ENCODE data around the gene HMCN1.

HMCN1 gene

GRCh38 chr1:185694081-185694480 lies 40.1 kb upstream of the HMCN1 start:
- peaks cover 0 to 6% of the 10 kb centered on the region in 2 experiments for H3K4me1 ChIP-seq (ENCODE audit: control insufficient read depth in 1 of 2, insufficient read depth in 2 of 2, low read length in 2 of 2)
- H3K4ac ChIP-seq (ENCODE audit: low read depth, low read length), result no peak overlapping the region
- H3K4me3 ChIP-seq (ENCODE audit: low read depth, low read length), result no peak overlapping the region
- no peak overlapping the region for H3K18ac ChIP-seq (ENCODE audit: low read length)
- no peaks in the 10 kb centered on the region for H3K27me3 ChIP-seq (ENCODE audit: insufficient read depth, low read length)
- H4K8ac ChIP-seq (ENCODE audit: low read depth, low read length), result no peak overlapping the region
- no peak overlapping the region for H2AFZ ChIP-seq (ENCODE audit: insufficient read depth, low read length, poor library complexity)
- H3K36me3 ChIP-seq (ENCODE audit: control insufficient read depth in 1 of 2, insufficient read depth in 2 of 2, low read length in 2 of 2), result no peaks in the 10 kb centered on the region
- H2AK5ac ChIP-seq (ENCODE audit: low read length), result no peak overlapping the region
- H2BK5ac ChIP-seq (ENCODE audit: low read depth, low read length, poor library complexity), result no peak overlapping the region
- H2BK12ac ChIP-seq (ENCODE audit: low read length), result no peak overlapping the region
- WGBS (ENCODE audit: extremely low coverage, insufficient coverage, insufficient read length), result no CpG with 5 or more reads among the region's 8 CpGs
- H2BK120ac ChIP-seq (ENCODE audit: insufficient read depth, low read length, poor library complexity), result no peak overlapping the region
- no peaks in the 10 kb centered on the region for H3K79me1 ChIP-seq (ENCODE audit: low read length)
- H3K4me2 ChIP-seq (ENCODE audit: low read length), result no peak overlapping the region
- H4K12ac ChIP-seq (ENCODE audit: low read depth, low read length), result no peak overlapping the region
- H3K9ac ChIP-seq (ENCODE audit: low read length), result no peak overlapping the region
- no peak overlapping the region for H4K91ac ChIP-seq (ENCODE audit: low read depth, low read length)
- no peaks in the 10 kb centered on the region for H3K9me3 ChIP-seq (ENCODE audit: insufficient read depth, low read depth, low read length)
- H3K23ac ChIP-seq (ENCODE audit: low read length), result no peak overlapping the region
- no peak overlapping the region for H3K27ac ChIP-seq (ENCODE audit: low read depth, low read length)
- no peaks in the 10 kb centered on the region for H3K79me2 ChIP-seq (ENCODE audit: control insufficient read depth, insufficient read depth, low read length, poor library complexity)
- no peak overlapping the region for H3K14ac ChIP-seq (ENCODE audit: low read length)
- peak in 1 of 2 donors; percentile 12 for DNase-seq

DNA sequence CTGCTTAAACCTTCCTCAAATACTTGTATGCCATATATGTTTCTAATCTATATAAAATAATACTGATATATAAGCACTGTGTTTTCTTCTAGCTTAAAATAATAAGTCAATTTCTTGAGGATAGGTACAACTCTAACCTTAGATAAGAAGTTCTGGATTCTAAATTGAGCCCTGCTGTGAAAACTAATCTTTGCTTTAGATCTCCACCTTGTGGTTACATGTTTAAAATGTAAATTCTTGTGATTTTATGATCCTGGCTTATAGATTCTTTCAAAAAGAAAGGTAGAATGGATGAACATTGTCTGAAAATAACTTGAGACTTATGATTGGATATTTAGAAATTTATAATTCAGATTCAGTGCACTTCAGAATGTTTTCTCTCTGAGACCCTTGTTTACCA lies 38.9 kb upstream of the HMCN1 start:
- Histone ChIP-seq H3K9ac (ENCODE audit: low read length) (no peak overlapping the region), H3K18ac (ENCODE audit: low read length) (no peak overlapping the region), H2BK12ac (ENCODE audit: low read length) (no peak overlapping the region), H2AFZ (ENCODE audit: insufficient read depth, low read length, poor library complexity) (no peak overlapping the region), H4K12ac (ENCODE audit: low read depth, low read length) (no peak overlapping the region), H4K8ac (ENCODE audit: low read depth, low read length) (no peak overlapping the region), H3K23ac (ENCODE audit: low read length) (no peak overlapping the region), H3K9me3 (ENCODE audit: insufficient read depth, low read depth, low read length) (no peaks in the 10 kb centered on the region), H3K4me2 (ENCODE audit: low read length) (no peak overlapping the region), H3K27me3 (ENCODE audit: insufficient read depth, low read length) (no peaks in the 10 kb centered on the region), H2AK5ac (ENCODE audit: low read length) (no peak overlapping the region), H2BK120ac (ENCODE audit: insufficient read depth, low read length, poor library complexity) (no peak overlapping the region), H3K79me1 (ENCODE audit: low read length) (no peaks in the 10 kb centered on the region), H3K4ac (ENCODE audit: low read depth, low read length) (no peak overlapping the region), H3K79me2 (ENCODE audit: control insufficient read depth, insufficient read depth, low read length, poor library complexity) (no peaks in the 10 kb centered on the region), H2BK5ac (ENCODE audit: low read depth, low read length, poor library complexity) (no peak overlapping the region), H3K4me3 (ENCODE audit: low read depth, low read length) (no peak overlapping the region), H3K27ac (ENCODE audit: low read depth, low read length) (no peak overlapping the region), H4K91ac (ENCODE audit: low read depth, low read length) (no peak overlapping the region), H3K4me1 (ENCODE audit: control insufficient read depth in 1 of 2, insufficient read depth in 2 of 2, low read length in 2 of 2) (peaks cover 4 to 12% of the 10 kb centered on the region in 2 experiments), H3K14ac (ENCODE audit: low read length) (no peak overlapping the region), H3K36me3 (ENCODE audit: control insufficient read depth in 1 of 2, insufficient read depth in 2 of 2, low read length in 2 of 2) (no peaks in the 10 kb centered on the region)
- peak in 1 of 2 donors; percentile 39 for DNase-seq

DNA sequence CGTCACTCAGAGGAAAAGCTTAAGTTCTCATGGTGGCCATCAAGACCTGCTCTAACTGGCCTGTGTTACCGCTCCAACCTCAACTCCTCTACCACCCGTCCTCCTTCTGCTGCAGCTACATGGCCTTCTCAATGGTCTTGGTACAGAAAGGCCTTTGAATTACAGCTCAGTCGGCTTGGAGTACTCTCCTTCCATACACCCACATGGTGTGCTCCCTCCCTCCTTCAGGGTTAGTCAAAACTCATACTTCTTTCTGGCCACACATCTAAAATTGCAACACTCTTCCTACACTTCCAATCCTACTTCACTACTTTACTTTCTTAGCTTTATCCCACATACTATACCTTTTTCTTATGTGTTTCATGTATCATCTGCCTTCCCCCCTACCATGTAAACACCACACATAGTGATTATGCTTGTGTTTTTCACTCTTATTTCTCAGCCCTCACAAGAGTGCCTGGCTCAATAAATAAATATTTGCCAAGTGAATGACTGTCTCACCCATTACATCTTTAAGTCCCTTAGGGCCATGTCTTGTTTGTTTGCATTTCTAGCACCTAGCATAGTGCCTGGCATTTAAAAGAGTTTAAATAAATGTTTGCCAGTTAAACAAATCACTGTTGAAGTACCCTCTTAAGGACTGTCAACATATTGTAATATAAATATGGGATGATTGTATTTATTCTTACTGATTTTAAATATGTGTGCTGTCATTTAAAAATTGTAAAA lies 37.6 kb upstream of the HMCN1 start:
- no peak overlapping the region for H2BK5ac ChIP-seq (ENCODE audit: low read depth, low read length, poor library complexity)
- no peak overlapping the region for H3K14ac ChIP-seq (ENCODE audit: low read length)
- peaks cover 9% of the 10 kb centered on the region for H3K79me1 ChIP-seq (ENCODE audit: low read length)
- H3K27me3 ChIP-seq (ENCODE audit: insufficient read depth, low read length), result no peaks in the 10 kb centered on the region
- H3K27ac ChIP-seq (ENCODE audit: low read depth, low read length), result no peak overlapping the region
- no peak overlapping the region for H3K4ac ChIP-seq (ENCODE audit: low read depth, low read length)
- no peak overlapping the region for H3K18ac ChIP-seq (ENCODE audit: low read length)
- no peak overlapping the region for H2AK5ac ChIP-seq (ENCODE audit: low read length)
- WGBS (ENCODE audit: extremely low coverage, insufficient coverage, insufficient read length), result no CpG with 5 or more reads among the region's 4 CpGs
- no peak overlapping the region for H2BK12ac ChIP-seq (ENCODE audit: low read length)
- peaks cover 4% of the 10 kb centered on the region for H3K79me2 ChIP-seq (ENCODE audit: control insufficient read depth, insufficient read depth, low read length, poor library complexity)
- H4K12ac ChIP-seq (ENCODE audit: low read depth, low read length), result no peak overlapping the region
- H3K4me3 ChIP-seq (ENCODE audit: low read depth, low read length), result no peak overlapping the region
- no peak for DNase-seq
- H3K23ac ChIP-seq (ENCODE audit: low read length), result no peak overlapping the region
- H3K4me2 ChIP-seq (ENCODE audit: low read length), result no peak overlapping the region
- no peaks in the 10 kb centered on the region for H3K36me3 ChIP-seq (ENCODE audit: control insufficient read depth in 1 of 2, insufficient read depth in 2 of 2, low read length in 2 of 2)
- H4K8ac ChIP-seq (ENCODE audit: low read depth, low read length), result no peak overlapping the region
- no peak overlapping the region for H2BK120ac ChIP-seq (ENCODE audit: insufficient read depth, low read length, poor library complexity)
- no peak overlapping the region for H2AFZ ChIP-seq (ENCODE audit: insufficient read depth, low read length, poor library complexity)
- no peaks in the 10 kb centered on the region for H3K9me3 ChIP-seq (ENCODE audit: insufficient read depth, low read depth, low read length)
- H4K91ac ChIP-seq (ENCODE audit: low read depth, low read length), result no peak overlapping the region
- H3K4me1 ChIP-seq (ENCODE audit: control insufficient read depth in 1 of 2, insufficient read depth in 2 of 2, low read length in 2 of 2), result peaks cover 13 to 22% of the 10 kb centered on the region in 2 experiments
- H3K9ac ChIP-seq (ENCODE audit: low read length), result no peak overlapping the region

GRCh38 chr1:185699874-185700273 lies 34.3 kb upstream of the HMCN1 start:
- peaks cover 9% of the 10 kb centered on the region for H3K79me1 ChIP-seq (ENCODE audit: low read length)
- no CpG with 5 or more reads among the region's 4 CpGs for WGBS (ENCODE audit: extremely low coverage, insufficient coverage, insufficient read length)
- no peak overlapping the region for H2AK5ac ChIP-seq (ENCODE audit: low read length)

More at GRCh38 chr1:185699874-185700273, 34.3 kb upstream of the HMCN1 start:
- Histone ChIP-seq H4K91ac (ENCODE audit: low read depth, low read length) (no peak overlapping the region), H4K12ac (ENCODE audit: low read depth, low read length) (no peak overlapping the region), H3K4ac (ENCODE audit: low read depth, low read length) (no peak overlapping the region), H2BK120ac (ENCODE audit: insufficient read depth, low read length, poor library complexity) (peak overlapping the region; percentile 11), H3K18ac (ENCODE audit: low read length) (no peak overlapping the region), H2BK5ac (ENCODE audit: low read depth, low read length, poor library complexity) (no peak overlapping the region), H3K4me2 (ENCODE audit: low read length) (no peak overlapping the region), H2BK12ac (ENCODE audit: low read length) (peak overlapping the region; percentile 85), H4K8ac (ENCODE audit: low read depth, low read length) (no peak overlapping the region), H3K27ac (ENCODE audit: low read depth, low read length) (no peak overlapping the region), H3K9me3 (ENCODE audit: insufficient read depth, low read depth, low read length) (no peaks in the 10 kb centered on the region), H3K9ac (ENCODE audit: low read length) (no peak overlapping the region), H3K4me3 (ENCODE audit: low read depth, low read length) (no peak overlapping the region), H3K36me3 (ENCODE audit: control insufficient read depth in 1 of 2, insufficient read depth in 2 of 2, low read length in 2 of 2) (no peaks in the 10 kb centered on the region), H3K79me2 (ENCODE audit: control insufficient read depth, insufficient read depth, low read length, poor library complexity) (peaks cover 5% of the 10 kb centered on the region), H3K23ac (ENCODE audit: low read length) (no peak overlapping the region), H3K4me1 (ENCODE audit: control insufficient read depth in 1 of 2, insufficient read depth in 2 of 2, low read length in 2 of 2) (peaks cover 13 to 16% of the 10 kb centered on the region in 2 experiments), H2AFZ (ENCODE audit: insufficient read depth, low read length, poor library complexity) (peak overlapping the region; percentile 25), H3K14ac (ENCODE audit: low read length) (no peak overlapping the region), H3K27me3 (ENCODE audit: insufficient read depth, low read length) (no peaks in the 10 kb centered on the region)
- DNase-seq, result no peak

Measured in trophoblast cell (in vitro differentiated cells and primary cell).